ENCODE results near the gene ABCC1.

DNA sequence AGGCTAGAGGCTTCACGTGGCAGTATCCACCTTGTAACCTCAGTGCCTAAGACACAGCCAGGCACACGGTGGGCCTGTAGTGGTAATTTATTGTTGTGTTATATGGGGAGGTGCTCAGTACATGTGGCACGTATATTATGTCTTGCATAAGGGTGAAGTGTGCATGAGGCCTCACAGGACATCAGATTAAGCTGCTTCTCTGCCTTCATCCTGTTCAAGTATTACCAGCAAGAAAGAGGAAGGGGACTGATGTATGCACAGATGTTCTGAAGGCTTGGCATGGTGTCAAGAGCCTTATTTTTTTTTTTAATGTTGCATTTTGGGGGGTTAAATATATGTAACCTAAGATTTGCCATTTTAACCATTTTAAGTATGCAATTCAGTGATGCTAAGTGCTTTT, 71.6 kb downstream of the ABCC1 start:
- TF ChIP-seq POLR2A (IDR thresholded peaks at IDR 0.05) (no peak), CTCF (IDR thresholded peaks at IDR 0.05) (no peak), POLR2AphosphoS5 (IDR thresholded peaks at IDR 0.05) (no peak)
